ENCODE results near the gene PTPRE. TPM values are rescaled to one million over a fixed set of nuclear protein-coding genes. Genes with fewer than 3 reads are reported as not detected.

PTPRE gene
- total and polyA plus RNA-seq, 4 donors = 30.9 to 46.9 (median 37.2) TPM

- Histone ChIP-seq H3K4me3 (ENCODE audit: low read depth, low read length) (no peak overlapping the region), H3K27ac (ENCODE audit: low read depth, low read length) (peak overlapping the region; percentile 22), H3K4me1 (ENCODE audit: control insufficient read depth, insufficient read depth, low read length) (peaks cover 52% of the 10 kb centered on the region), H3K27me3 (ENCODE audit: control insufficient read depth, insufficient read depth, low read length) (no peaks in the 10 kb centered on the region), H3K9me3 (ENCODE audit: control insufficient read depth, insufficient read depth, low read length) (no peaks in the 10 kb centered on the region), H3K36me3 (ENCODE audit: control insufficient read depth, insufficient read depth, low read length) (no peaks in the 10 kb centered on the region)
- 60% methylated on average over 10 of the region's 10 CpGs for WGBS (ENCODE audit: insufficient coverage)
- DNase-seq (ENCODE audit: low read depth in 4 of 6, low spot score in 6 of 6) = peak in 2 of 6 donors; percentile 50 to 58
These were observed 66.9 kb downstream of the PTPRE start for GRCh38 chr10:127973791-127974311.

DNA sequence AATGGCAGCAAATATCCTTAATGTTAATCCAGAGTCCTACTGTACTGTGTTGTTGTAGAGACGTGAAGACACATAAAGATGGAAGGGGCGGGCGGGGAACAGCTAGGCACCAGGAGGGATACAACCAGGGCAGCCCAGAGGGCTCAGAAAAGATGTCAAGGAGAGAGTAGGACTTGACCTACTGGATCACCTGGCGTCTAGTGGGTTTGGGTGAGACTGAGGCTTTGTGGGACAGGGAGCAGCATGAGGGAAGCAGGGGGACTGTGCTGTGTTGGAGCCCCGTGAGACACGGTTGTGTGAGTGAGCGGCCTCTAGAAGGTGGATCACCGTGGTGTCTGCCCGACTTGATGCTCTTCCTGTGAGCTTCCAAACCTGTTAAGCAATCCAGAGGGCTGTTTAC lies 68.0 kb downstream of the PTPRE start:
- no peak for DNase-seq (ENCODE audit: low read depth in 4 of 6, low spot score in 6 of 6)
- Histone ChIP-seq H3K9me3 (ENCODE audit: control insufficient read depth, insufficient read depth, low read length) (peaks cover 2% of the 10 kb centered on the region), H3K36me3 (ENCODE audit: control insufficient read depth, insufficient read depth, low read length) (no peaks in the 10 kb centered on the region), H3K27me3 (ENCODE audit: control insufficient read depth, insufficient read depth, low read length) (no peaks in the 10 kb centered on the region), H3K4me3 (ENCODE audit: low read depth, low read length) (no peak overlapping the region), H3K27ac (ENCODE audit: low read depth, low read length) (no peak overlapping the region), H3K4me1 (ENCODE audit: control insufficient read depth, insufficient read depth, low read length) (peaks cover 50% of the 10 kb centered on the region)
- 89% methylated on average over 8 of the region's 9 CpGs for WGBS (ENCODE audit: insufficient coverage)

GRCh38 chr10:127976286-127976685 lies 69.4 kb downstream of the PTPRE start:
- Histone ChIP-seq H3K9me3 (ENCODE audit: control insufficient read depth, insufficient read depth, low read length) (peaks cover 7% of the 10 kb centered on the region), H3K4me1 (ENCODE audit: control insufficient read depth, insufficient read depth, low read length) (peaks cover 50% of the 10 kb centered on the region), H3K27me3 (ENCODE audit: control insufficient read depth, insufficient read depth, low read length) (no peaks in the 10 kb centered on the region), H3K36me3 (ENCODE audit: control insufficient read depth, insufficient read depth, low read length) (no peaks in the 10 kb centered on the region), H3K27ac (ENCODE audit: low read depth, low read length) (no peak overlapping the region), H3K4me3 (ENCODE audit: low read depth, low read length) (no peak overlapping the region)
- 33% methylated on average over 5 of the region's 7 CpGs for WGBS (ENCODE audit: insufficient coverage)
- DNase-seq (ENCODE audit: low read depth in 4 of 6, low spot score in 6 of 6) = peak in 2 of 6 donors; percentile 50 to 89

GRCh38 chr10:127976701-127977356 lies 69.9 kb downstream of the PTPRE start:
- Histone ChIP-seq H3K4me3 (ENCODE audit: low read depth, low read length) (no peak overlapping the region), H3K27ac (ENCODE audit: low read depth, low read length) (peak overlapping the region; percentile 73), H3K4me1 (ENCODE audit: control insufficient read depth, insufficient read depth, low read length) (peaks cover 45% of the 10 kb centered on the region), H3K9me3 (ENCODE audit: control insufficient read depth, insufficient read depth, low read length) (peaks cover 7% of the 10 kb centered on the region), H3K27me3 (ENCODE audit: control insufficient read depth, insufficient read depth, low read length) (no peaks in the 10 kb centered on the region), H3K36me3 (ENCODE audit: control insufficient read depth, insufficient read depth, low read length) (no peaks in the 10 kb centered on the region)
- no peak for DNase-seq (ENCODE audit: low read depth in 4 of 6, low spot score in 6 of 6)
- 83% methylated on average over 1 of the region's 8 CpGs for WGBS (ENCODE audit: insufficient coverage)

DNA sequence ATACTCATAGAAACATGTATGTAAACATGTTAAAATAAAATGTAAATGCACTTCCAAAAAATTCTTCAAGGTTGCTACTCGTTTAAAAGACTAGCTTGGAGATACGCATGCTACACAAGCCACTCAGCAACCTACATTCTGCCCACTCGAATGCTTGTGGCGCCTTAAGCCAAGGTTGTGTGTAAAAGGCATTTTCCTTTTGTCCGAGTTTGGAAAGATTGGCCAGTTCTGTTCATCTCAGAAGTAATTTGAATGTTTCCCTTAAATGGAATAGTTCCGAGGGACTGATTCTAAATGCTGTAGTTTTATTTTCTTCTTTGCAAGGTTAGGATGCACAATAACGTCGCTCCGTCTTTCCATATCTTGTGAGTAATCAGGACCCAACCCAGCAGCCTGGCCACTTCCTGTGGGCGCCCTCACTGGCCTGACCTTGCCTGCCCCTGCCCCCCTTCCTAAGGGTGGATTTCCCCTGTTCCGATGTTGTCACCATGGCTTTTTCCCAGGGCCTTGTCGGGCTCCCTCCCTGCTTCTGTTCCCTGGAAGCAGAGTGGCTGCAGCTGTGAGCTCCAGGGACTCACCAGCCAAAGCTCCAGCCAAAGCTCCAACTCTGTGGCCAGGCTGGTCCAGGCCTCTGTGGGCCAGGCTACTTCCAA lies 70.6 kb downstream of the PTPRE start:
- WGBS (ENCODE audit: insufficient coverage) = 46% methylated on average over 8 of the region's 12 CpGs
- peaks cover 7% of the 10 kb centered on the region for H3K9me3 ChIP-seq (ENCODE audit: control insufficient read depth, insufficient read depth, low read length)
- no peaks in the 10 kb centered on the region for H3K27me3 ChIP-seq (ENCODE audit: control insufficient read depth, insufficient read depth, low read length)
- H3K27ac ChIP-seq (ENCODE audit: low read depth, low read length) = peak overlapping the region; percentile 73
- peak in 1 of 6 donors; percentile 56 for DNase-seq (ENCODE audit: low read depth in 4 of 6, low spot score in 6 of 6)
- peaks cover 39% of the 10 kb centered on the region for H3K4me1 ChIP-seq (ENCODE audit: control insufficient read depth, insufficient read depth, low read length)
- H3K36me3 ChIP-seq (ENCODE audit: control insufficient read depth, insufficient read depth, low read length) = no peaks in the 10 kb centered on the region
- no peak overlapping the region for H3K4me3 ChIP-seq (ENCODE audit: low read depth, low read length)

DNA sequence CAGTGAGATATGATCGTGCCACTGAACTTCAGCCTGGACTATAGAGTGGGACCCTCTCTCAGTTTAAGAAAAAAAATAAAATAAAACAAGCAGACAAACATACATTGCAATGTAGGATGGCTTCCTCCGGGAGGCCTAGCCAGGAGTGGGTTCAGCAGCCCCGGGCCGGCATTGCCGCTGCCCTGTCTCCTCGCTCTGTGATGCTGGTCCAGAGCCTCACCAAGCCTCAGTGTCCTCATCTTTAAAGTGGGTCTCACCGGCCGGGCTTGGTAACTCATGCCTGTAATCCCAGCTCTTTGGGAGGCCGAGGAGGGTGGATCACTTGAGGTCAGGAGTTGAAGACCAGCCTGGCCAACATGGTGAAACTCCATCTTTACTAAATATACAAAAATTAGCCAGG lies 71.6 kb downstream of the PTPRE start:
- no peak overlapping the region for H3K27ac ChIP-seq (ENCODE audit: low read depth, low read length)
- peaks cover 41% of the 10 kb centered on the region for H3K4me1 ChIP-seq (ENCODE audit: control insufficient read depth, insufficient read depth, low read length)
- peaks cover 7% of the 10 kb centered on the region for H3K9me3 ChIP-seq (ENCODE audit: control insufficient read depth, insufficient read depth, low read length)
- DNase-seq (ENCODE audit: low read depth in 4 of 6, low spot score in 6 of 6) = no peak
- no peaks in the 10 kb centered on the region for H3K36me3 ChIP-seq (ENCODE audit: control insufficient read depth, insufficient read depth, low read length)
- WGBS (ENCODE audit: insufficient coverage) = 96% methylated on average over 5 of the region's 9 CpGs
- H3K27me3 ChIP-seq (ENCODE audit: control insufficient read depth, insufficient read depth, low read length) = no peaks in the 10 kb centered on the region
- no peak overlapping the region for H3K4me3 ChIP-seq (ENCODE audit: low read depth, low read length)

DNA sequence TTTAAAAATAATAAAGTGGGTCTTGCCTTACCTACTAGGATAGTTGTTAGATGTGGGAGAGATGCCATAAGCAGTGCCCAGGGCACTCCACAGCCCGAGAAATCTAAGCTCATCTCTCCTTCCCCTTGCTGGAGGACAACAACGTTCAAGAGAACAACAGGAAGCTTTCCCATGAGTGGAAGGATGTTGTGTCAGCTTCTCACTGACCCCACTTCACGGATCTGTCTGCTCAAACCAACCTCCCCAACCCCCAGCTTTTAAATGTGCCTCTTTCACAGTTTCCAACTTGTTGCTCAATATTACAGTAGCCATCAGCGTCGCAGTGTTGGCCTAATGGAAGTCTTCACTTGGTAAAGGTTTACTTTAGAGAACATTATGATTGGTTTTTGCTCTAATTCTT lies 72.1 kb downstream of the PTPRE start:
- Histone ChIP-seq H3K27ac (ENCODE audit: low read depth, low read length) (no peak overlapping the region), H3K4me1 (ENCODE audit: control insufficient read depth, insufficient read depth, low read length) (peaks cover 39% of the 10 kb centered on the region), H3K27me3 (ENCODE audit: control insufficient read depth, insufficient read depth, low read length) (no peaks in the 10 kb centered on the region), H3K36me3 (ENCODE audit: control insufficient read depth, insufficient read depth, low read length) (peaks cover under 1% of the 10 kb centered on the region), H3K4me3 (ENCODE audit: low read depth, low read length) (no peak overlapping the region), H3K9me3 (ENCODE audit: control insufficient read depth, insufficient read depth, low read length) (peaks cover 7% of the 10 kb centered on the region)
- no peak for DNase-seq (ENCODE audit: low read depth in 4 of 6, low spot score in 6 of 6)
- no CpG with 5 or more reads among the region's 5 CpGs for WGBS (ENCODE audit: insufficient coverage)

GRCh38 chr10:127979566-127979965 lies 72.7 kb downstream of the PTPRE start:
- no peak overlapping the region for H3K4me3 ChIP-seq (ENCODE audit: low read depth, low read length)
- H3K27me3 ChIP-seq (ENCODE audit: control insufficient read depth, insufficient read depth, low read length) = no peaks in the 10 kb centered on the region
- 100% methylated on average over 1 of the region's 2 CpGs for WGBS (ENCODE audit: insufficient coverage)
- peaks cover 3% of the 10 kb centered on the region for H3K36me3 ChIP-seq (ENCODE audit: control insufficient read depth, insufficient read depth, low read length)
- peaks cover 38% of the 10 kb centered on the region for H3K4me1 ChIP-seq (ENCODE audit: control insufficient read depth, insufficient read depth, low read length)
- no peak for DNase-seq (ENCODE audit: low read depth in 4 of 6, low spot score in 6 of 6)
- H3K9me3 ChIP-seq (ENCODE audit: control insufficient read depth, insufficient read depth, low read length) = peaks cover 7% of the 10 kb centered on the region
- H3K27ac ChIP-seq (ENCODE audit: low read depth, low read length) = no peak overlapping the region

DNA sequence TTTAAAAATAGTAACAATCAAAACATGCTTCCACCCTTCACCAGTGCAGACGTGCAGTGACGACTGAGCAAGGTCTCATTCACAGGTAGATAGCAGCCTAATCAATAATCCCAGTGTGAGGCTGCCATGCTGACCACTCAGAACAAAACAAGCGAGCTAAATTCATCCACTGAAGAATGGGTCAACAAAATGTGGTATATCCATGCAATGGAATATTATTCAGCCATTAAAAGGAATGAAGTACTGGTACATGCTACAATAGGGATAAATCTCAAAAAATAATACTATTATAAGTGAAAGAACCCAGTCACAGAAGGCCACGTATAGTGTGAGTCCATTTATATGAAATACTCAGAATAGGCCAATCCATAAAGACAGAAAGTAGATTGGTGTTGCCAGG lies 74.0 kb downstream of the PTPRE start:
- 100% methylated on average over 2 of the region's 4 CpGs for WGBS (ENCODE audit: insufficient coverage)
- Histone ChIP-seq H3K9me3 (ENCODE audit: control insufficient read depth, insufficient read depth, low read length) (peaks cover 7% of the 10 kb centered on the region), H3K4me1 (ENCODE audit: control insufficient read depth, insufficient read depth, low read length) (peaks cover 35% of the 10 kb centered on the region), H3K27ac (ENCODE audit: low read depth, low read length) (no peak overlapping the region), H3K4me3 (ENCODE audit: low read depth, low read length) (no peak overlapping the region), H3K36me3 (ENCODE audit: control insufficient read depth, insufficient read depth, low read length) (peaks cover 3% of the 10 kb centered on the region), H3K27me3 (ENCODE audit: control insufficient read depth, insufficient read depth, low read length) (no peaks in the 10 kb centered on the region)
- DNase-seq (ENCODE audit: low read depth in 4 of 6, low spot score in 6 of 6) = no peak

DNA sequence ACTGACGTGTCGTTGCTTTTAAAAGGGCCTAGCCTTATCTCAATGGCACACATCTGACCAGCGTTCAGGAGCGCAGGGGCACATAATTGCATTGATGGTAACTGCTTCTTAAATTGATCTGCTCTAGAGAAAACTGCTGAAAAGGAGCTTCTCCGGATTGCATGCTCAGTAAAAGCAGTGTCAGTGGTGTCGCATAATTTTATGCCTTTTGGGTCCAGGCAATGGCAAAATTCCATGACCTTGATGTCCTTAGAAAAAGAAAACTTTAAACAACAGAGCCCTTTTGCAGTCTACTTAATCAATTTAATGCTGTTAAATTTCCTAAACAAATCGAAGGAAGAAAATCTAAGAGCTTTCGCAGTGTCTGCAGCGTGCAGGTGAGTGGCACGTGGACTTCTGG lies 75.7 kb downstream of the PTPRE start:
- H3K27me3 ChIP-seq (ENCODE audit: control insufficient read depth, insufficient read depth, low read length) = no peaks in the 10 kb centered on the region
- H3K4me3 ChIP-seq (ENCODE audit: low read depth, low read length) = no peak overlapping the region
- H3K36me3 ChIP-seq (ENCODE audit: control insufficient read depth, insufficient read depth, low read length) = peaks cover 3% of the 10 kb centered on the region
- no peak overlapping the region for H3K27ac ChIP-seq (ENCODE audit: low read depth, low read length)
- H3K9me3 ChIP-seq (ENCODE audit: control insufficient read depth, insufficient read depth, low read length) = peaks cover 7% of the 10 kb centered on the region
- DNase-seq (ENCODE audit: low read depth in 4 of 6, low spot score in 6 of 6) = peak in 1 of 6 donors; percentile 76
- peaks cover 20% of the 10 kb centered on the region for H3K4me1 ChIP-seq (ENCODE audit: control insufficient read depth, insufficient read depth, low read length)
- 70% methylated on average over 6 of the region's 10 CpGs for WGBS (ENCODE audit: insufficient coverage)

Data from spinal cord (tissue), 10 donors.